Measurements from ENCODE around the gene WNT8B. TPM values are rescaled to one million over a fixed set of nuclear protein-coding genes. Genes with fewer than 3 reads are reported as not detected.

WNT8B gene
- total RNA-seq, 1 donor from 2014 or later: not detected

GRCh38 chr10:100510533-100511308 lies 47.9 kb downstream of the WNT8B start:
- intact Hi-C loops (cut with DNase I): loop anchor here (10.0 kb wide), 1 partner anchor 166 kb away; the partner anchor contains the start of gene SCD
- no peak for DNase-seq (ENCODE audit: low spot score)

DNA sequence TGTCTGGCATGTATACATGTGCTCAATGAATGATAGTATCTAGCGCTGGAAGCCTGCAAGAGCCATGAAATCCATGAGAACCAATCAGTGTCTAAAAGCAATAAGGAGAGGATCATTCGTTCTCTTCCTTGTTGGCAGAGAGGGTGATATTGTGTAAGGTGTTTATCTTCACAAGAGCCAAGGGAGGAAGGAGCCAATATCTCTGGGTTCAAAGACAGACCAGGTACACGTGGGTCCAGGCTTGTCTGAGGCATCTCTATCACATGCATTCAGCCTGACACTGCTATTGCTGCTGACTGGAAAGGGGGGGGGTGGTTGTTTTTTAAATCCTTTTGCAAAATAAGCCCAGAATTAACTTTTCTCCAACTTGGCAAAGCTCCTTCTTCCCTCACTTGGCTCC lies 52.8 kb downstream of the WNT8B start:
- intact Hi-C loops (cut with DNase I): loop anchor here (5.0 to 10.0 kb wide), 2 partner anchors 83 to 171 kb away; partner anchors contain the start of gene SCD
- DNase-seq (ENCODE audit: low spot score): no peak

DNA sequence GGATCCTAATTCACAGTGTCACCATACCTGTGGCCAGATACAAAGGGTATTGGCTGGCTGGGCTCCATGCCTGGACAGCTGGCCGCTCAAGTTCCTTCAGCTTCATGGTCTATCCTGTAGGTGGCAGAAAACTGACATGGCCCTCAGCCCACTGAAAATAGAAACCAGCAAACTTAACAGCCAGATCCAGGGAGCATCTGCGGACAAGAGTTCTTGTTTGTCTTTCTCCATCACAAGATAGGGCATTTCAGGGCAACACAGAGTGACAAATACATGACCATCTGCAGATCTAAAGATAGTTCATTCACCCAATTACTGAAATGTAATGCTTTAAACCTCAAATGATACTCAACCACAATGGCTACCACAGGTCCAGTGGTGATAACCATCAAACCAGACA lies 54.0 kb downstream of the WNT8B start:
- DNase-seq (ENCODE audit: low spot score): no peak
- intact Hi-C loops (cut with DNase I): loop anchor here (5.0 to 10.0 kb wide), 2 partner anchors 85 to 172 kb away; partner anchors contain the start of gene SCD

DNA sequence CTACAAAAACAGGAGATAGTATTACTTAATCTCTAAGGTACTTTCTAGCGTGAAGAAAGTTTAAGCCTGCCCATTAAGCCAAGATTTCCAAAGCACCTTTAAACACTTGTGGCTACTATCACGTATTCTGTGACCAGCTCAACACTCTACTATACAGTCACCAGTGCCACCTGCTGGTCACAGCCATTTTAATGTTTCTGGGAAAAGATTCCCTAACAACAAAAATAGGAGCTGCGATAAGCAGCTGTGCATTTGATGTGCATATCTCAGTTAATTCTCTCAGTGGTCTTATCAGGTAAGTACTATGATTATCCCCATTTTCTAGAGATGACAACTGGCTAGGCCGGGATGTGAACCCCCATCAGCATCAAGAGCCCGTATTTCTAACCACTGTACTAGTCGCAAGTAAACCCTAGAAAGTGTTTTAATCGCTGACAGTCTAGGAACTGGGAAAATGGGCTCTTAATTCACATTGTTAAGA lies 56.0 kb downstream of the WNT8B start:
- intact Hi-C loops (cut with DNase I): loop anchor here (5.0 to 10.0 kb wide), 2 partner anchors 86 to 174 kb away; partner anchors contain the start of gene SCD
- no peak for DNase-seq (ENCODE audit: low spot score)

DNA sequence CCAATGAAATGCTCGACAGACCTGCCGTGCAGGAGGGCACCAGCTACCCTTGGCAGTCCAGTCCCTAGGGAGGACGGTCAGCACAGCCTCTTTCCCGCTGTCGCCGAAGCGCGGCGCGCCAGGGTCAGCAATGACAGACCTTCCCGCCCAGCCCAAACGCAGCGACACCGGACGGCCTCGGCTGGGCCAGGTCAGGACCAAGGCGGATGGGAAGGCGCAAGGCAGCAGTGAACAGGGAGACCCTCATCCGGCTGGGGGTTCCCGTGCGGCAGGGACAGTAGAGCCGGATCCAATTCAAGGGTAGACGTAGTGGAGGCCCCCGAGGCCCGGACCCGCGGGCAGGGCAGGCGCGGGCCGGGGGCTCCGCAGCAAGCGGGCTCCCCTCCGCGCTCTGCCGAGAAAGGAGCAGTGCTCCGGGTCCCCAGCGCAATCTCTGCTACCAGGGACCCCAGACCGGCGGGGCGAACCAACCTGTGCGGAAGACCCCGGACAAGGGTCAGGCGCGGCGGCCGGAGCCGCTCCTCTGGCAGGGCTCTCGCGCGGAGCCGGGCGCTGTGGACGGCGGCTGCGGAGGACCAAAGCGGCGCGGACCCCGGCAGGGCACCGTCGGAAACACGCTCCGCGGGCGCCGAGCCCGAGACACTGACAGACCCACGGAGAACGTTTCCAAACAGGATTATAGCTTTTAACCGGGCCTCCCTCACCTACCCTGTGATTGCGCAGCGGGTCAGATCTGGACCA lies 56.7 kb downstream of the WNT8B start, which contains the start of gene SEC31B:
Gene SEC31B (minus strand): TSS at position 551 of the 741 bp plus-strand sequence. CDS start 2,909 bp downstream, outside the sequence.
- intact Hi-C loops (cut with DNase I): loop anchor here (5.0 to 10.0 kb wide), 2 partner anchors 87 to 175 kb away; partner anchors contain the start of gene SCD

DNA sequence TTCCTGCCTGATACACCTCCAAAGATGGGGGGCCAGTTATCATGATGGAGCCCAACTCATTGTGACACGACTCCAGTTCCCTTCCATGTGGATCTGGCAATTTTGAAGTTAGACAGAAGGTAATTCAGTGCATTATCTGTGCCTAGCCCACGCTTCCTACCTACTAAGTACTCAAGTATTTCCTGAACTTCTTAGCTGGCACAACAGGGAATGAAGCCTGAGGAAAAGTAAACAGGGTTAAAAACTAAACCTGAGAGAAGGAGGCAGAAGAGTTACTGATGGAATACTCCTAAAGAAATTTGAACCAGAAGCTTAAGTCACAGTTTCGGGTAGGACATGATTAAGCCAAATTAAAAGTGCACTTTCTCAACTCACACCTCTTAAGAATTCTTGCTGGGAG lies 58.0 kb downstream of the WNT8B start:
- intact Hi-C loops (cut with DNase I): no loop called here
- DNase-seq (ENCODE audit: low spot score): no peak

More for the DNA sequence above, 56.7 kb downstream of the WNT8B start, which contains the start of gene SEC31B:
- peak; percentile 82 for DNase-seq (ENCODE audit: low spot score)

DNA sequence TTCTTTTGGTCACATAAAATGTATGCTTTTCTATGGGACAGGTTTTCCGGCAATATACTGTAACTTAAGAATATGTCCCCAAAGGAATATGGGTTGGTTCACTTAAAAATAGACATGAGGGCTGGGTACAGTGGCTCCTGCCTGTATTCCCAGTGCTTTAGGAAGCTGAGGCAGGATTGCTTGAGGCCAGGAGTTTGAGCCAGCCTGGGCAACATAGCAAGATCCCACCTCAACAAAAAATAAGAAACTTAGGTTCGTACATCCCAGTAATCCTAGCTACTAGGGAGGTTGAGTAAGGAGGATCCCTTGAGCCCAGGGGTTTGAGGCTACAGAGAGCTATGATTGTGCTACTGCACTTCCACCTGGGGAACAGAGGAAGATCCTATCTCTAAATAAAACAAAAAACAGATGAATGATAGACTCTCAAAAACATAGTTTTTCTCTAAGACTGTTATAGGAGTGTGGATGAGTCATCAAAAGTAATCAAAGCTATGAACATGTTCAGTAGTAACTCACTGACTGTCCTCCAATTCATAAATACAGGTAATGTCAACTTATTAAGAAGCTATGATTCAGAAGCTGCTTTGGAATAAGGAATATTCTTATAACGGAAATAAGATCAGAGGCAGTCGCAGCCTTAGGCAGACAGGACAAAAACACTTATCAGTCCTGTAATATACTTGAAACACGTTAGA lies 59.4 kb downstream of the WNT8B start:
- intact Hi-C loops (cut with DNase I): no loop called here
- DNase-seq (ENCODE audit: low spot score): no peak

DNA sequence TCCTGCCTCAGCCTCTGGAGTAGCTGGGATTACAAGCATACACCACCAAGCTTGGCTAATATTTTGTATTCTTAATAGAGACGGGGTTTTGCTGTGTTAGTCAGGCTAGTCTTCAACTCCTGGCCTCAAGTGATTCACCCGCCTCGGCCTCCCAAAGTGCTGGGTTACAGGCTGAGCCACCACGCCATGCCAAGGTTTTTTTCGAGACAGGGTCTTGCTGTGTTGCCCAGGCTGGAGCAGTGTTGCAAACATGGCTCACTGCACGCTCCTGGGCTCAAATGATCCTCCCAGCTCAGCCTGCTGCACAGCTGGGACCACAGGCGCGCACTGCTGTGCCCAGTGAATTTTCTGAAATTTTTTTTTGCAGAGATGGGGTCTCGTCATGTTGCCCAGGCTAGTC lies 60.1 kb downstream of the WNT8B start:
- DNase-seq (ENCODE audit: low spot score): no peak
- intact Hi-C loops (cut with DNase I): no loop called here

- intact Hi-C loops (cut with DNase I): no loop called here
- no peak for DNase-seq (ENCODE audit: low spot score)
Observed at GRCh38 chr10:100524206-100524605, 61.4 kb downstream of the WNT8B start.

- no peak for DNase-seq (ENCODE audit: low spot score)
Observed at GRCh38 chr10:100524638-100525037, 61.8 kb downstream of the WNT8B start.

DNA sequence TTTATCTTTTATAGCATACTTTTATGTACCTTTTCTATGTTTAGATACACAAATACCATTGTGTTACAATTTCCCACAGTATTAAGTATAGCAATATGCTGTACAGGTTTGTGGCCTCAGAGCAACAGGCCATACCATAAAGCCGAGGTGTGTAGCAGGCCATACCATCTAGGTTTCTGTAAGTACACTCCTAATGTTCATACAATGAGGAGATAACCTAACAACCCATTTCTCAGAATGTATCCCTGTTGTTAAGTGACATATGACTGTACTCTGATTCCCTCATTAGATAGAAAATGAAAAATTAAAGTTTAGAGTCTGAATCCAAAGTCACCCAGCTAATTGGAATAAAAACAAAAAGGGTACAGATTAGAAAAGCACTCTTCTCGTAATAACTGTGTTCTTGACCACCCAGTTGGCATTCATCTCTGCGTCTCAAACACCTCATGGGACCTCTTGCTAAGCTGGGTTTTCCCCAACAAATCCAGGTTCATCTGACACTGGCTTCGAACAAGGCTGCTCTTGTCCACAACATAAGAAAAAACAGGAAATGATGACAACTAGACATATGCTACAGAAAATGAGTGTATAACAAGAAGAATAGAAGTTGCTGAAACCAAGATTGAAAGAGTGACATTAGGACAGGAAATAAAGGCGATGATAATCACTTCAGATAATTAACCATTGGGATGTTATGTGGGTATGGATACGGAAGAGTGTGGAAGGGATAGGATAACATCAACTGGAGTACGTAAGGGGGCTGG lies 65.5 kb downstream of the WNT8B start:
- DNase-seq (ENCODE audit: low spot score): no peak
- intact Hi-C loops (cut with DNase I): loop anchor here (5.0 kb wide), 1 partner anchor 241 kb away; the partner anchor contains the start of gene BLOC1S2

More at GRCh38 chr10:100524638-100525037, 61.8 kb downstream of the WNT8B start:
- intact Hi-C loops (cut with DNase I): loop anchor here (5.0 kb wide), 1 partner anchor 237 kb away; the partner anchor contains the start of gene BLOC1S2

GRCh38 chr10:100528921-100529474 lies 66.2 kb downstream of the WNT8B start:
- DNase-seq (ENCODE audit: low spot score): no peak
- intact Hi-C loops (cut with DNase I): loop anchor here (5.0 kb wide), 1 partner anchor 242 kb away; the partner anchor contains the start of gene BLOC1S2

GRCh38 chr10:100529475-100530298 lies 66.9 kb downstream of the WNT8B start, which contains the start of gene NDUFB8:
TSS of gene NDUFB8 (minus strand) at chr10:100529871. CDS start at chr10:100529851, 20 bp downstream.
- peak; percentile 94 for DNase-seq (ENCODE audit: low spot score)
- intact Hi-C loops (cut with DNase I): loop anchor here (5.0 kb wide), 1 partner anchor 242 kb away; the partner anchor contains the start of gene BLOC1S2

- intact Hi-C loops (cut with DNase I): no loop called here
- no peak for DNase-seq (ENCODE audit: low spot score)
Observed at GRCh38 chr10:100531761-100532160, 69.0 kb downstream of the WNT8B start.

All from cardiac septum (tissue), 1 donor.